Hematopoietic multipotent progenitor cell treated with erythropoietin and hydrocortisone succinate and interleukin-3 and kit ligand, for 6 days (in vitro differentiated cells): Measurements from ENCODE around the gene NAP1L5.
A peak's percentile ranks its signal among the peaks of the same experiment; 100 is the strongest.

Source experiments
- DNase-seq: peaks from one replicate; pipeline ENCODE4 v3.0.0-alpha.2; 2015

The NAP1L5 gene

DNA sequence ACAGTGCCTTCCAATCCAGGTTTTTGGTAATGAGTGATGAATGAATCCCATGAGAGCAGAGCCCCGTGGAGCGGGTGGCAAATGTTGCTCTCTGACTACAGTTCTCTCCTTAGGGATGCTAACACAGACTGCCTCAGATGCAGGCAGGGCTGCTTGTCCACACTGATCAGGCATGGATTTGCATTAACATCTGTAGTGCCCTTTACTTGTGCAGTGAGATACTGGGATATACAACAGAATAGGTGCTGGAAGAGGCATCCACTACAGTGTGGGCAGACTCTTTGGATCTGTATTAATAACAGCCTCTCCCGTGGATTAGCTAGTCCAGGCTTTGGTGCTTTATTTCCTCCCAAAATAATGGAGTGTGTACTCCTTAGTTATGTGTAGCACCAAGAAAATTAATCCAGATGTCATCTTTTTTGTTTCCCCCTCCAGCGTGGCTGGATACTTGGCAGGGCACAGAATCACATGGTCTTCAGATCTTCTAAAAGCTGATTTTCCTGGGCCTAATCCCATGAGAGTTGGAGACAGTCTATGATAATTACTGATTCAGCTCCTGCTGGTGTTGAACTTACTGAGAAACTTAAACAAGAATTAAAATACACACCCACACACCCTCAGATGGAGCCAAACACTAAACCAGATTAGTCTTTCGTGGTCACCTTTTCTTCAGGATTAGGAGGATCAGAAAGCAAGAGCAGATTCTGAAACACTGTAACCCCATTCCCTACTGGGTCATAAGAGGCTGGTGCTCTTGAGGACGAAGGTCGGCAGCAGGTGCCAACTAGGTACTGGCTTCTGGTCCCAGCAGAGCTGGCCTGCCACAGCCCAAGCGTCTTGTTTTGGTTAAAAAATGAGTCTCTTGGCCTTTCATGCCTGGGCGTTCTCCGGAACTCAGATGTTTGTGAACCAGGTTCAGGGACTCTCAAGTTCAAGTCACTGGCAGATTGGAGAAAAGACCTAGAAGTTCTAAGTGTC lies 23.1 kb upstream of the NAP1L5 start:
- no peak for DNase-seq

- no peak for DNase-seq
Measured at GRCh38 chr4:88719381-88719780, 21.8 kb upstream of the NAP1L5 start.

DNA sequence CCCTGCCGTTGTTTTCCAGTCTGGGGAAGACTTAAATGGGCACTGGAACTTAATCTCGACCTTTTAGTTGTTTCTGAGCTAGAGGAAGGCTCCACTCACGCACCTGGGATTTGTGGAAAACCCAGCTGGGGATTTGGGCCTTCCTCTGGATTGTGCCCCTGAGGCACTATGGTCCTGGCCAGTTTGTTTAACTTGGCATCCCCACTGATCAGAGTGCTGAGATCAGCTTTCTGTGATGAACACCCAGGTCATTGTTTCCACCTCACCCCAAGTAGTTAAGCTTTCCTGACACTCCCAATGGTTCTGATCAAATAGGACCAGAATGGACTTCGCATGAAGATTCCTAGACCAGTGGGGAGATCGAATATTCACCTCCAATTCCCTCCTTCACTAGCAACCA lies 20.5 kb upstream of the NAP1L5 start:
- DNase-seq: no peak

DNA sequence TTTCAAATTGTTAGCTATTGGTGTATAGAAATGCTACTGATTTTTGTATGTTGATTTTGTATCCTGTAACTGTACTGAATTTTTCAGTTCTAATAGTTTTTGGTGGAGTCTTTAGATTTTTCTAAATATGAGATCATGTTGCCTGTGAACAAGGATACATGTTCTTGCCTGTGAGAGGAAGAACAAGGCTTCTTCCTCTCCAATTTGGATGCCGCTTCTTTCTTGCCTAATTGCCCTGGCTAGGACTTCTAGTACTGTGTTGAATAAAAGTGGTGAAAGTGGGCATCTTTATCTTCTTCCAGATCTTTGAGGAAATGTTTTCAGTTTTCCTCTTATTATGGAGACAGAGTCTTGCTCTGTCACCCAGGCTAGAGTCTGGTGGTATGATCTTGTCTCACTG lies 16.2 kb upstream of the NAP1L5 start:
- DNase-seq: no peak

DNA sequence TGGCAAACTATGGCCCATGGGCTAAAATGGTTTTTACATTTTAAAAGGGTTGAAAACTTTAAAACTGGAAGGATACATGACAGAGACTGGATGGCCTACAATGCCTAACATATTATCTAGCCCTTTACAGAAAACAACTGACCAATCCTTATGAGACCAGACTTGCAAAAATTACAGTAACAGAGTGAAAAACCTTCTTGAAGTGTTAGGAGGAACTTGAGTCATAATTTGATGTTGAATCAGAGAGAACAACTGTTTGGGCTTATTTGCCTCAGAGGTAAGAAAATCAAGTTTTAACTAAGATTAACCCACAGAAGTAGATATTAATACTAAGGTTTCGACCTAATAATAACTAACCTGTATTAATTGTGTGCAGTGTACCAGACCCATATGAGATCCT lies 12.4 kb upstream of the NAP1L5 start:
- DNase-seq: no peak

GRCh38 chr4:88706574-88706973 lies 8.9 kb upstream of the NAP1L5 start:
- peak; percentile 26 for DNase-seq

DNA sequence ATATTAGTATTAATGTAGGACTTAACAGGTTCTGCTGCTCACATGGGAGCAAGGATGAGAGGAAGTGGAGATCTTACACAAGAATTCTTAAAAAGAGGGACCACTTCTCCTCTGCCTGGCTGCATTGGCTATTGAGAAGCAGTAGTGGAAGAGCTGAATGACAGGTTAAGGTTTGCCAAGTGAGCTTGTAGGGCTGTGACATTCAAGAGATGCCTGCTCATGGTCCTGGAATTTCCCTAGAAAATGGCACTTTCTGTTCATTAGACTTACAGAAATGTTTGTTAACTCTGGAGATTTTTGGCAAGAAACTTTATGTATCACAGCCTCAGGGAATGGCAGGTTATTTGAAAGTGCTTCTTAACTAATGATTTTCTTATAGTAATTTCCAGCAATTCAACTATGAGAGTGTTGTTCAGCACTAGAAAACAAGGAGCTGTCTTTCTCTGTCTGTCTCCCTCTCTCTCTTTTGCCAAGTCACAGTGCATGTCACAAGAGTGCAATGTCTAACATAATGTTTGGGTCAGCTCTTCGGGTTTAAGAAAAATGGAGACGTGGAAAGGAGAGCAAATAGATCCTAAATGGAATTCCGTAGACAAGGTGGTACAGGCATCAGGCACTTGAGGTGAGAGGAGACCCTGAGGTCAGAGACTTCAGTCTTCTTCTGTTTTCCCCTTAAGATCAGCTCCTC lies 8.3 kb upstream of the NAP1L5 start:
- no peak for DNase-seq

GRCh38 chr4:88705223-88705622 lies 7.6 kb upstream of the NAP1L5 start:
- no peak for DNase-seq

DNA sequence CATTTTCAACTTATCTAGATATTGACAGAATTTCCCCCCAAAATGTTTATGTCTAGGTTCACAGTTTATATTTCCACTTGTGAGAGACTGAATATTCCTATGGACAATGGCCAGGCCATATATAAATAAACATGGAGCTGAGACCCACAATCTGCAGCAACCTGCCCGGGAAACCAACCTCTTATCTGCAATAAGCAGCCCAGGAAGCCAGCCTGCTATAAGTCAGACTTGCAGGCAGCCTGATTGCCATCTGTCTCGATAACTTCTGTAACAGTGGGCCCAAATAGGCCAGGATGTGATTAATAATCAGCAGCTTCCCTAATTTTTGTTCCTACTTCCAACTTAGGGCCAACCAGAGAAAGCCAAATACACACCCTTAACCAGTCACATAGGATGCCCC lies 5.2 kb upstream of the NAP1L5 start:
- DNase-seq: peak; percentile 76

DNA sequence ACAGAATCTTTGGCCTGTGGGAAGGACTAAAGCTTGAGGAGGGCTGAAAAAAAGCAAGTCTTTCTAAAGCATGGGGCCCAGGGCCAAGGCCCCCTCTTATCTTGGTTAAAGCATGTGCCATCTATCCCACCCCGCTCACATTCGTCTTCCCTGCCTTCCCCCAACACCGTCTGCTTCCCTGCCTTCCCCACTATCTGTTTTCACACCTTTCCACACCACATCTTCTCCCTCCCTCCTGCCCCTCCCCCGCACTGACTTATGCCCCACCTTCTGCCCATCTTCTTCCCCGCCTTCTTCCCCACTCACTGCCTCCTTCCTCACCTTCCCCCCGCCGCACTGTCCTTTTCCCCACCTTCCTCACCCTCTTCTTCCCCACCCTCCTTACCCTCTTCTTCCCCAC lies 890 bp upstream of the NAP1L5 start:
- peak; percentile 54 for DNase-seq

GRCh38 chr4:88697141-88697540 lies 488 bp downstream of the NAP1L5 start:
- DNase-seq: peak; percentile 21

DNA sequence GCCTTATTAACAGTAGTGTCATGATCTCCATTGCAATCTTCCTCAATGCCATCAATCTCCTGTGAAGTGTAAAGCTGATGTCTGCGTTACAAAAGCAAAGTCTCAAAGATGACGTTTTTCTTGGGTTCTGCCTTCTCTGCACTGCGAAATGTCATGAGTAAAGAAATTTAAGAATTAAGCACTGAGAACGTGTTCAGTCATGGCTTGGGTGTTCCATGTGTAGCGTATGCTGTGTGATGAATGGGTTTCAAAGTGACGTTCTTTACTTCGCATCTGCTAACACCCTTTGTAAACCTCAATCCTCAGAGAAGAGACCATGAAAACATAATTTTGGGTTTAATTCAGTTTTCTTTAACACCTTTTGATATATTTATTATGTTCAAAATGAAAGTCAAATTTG lies 999 bp downstream of the NAP1L5 start:
- DNase-seq: no peak

DNA sequence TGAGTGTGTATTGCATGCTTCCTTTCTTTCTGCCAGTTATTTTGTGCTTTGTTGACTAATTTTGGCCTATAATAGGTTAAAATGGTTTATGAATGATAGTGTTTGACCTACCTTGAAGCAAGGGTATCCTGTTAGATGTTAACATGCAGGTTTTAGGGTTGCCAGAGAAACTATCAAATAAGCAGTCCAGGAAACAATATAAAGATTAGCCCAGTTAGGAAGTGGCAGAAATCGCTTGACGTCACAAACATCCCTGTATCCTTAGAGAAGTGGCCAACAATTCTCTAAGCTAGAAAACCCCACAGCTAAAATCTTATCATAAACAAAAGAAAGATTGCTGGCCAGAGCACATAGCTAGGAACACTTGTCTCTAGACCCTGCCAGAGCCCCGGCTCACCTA lies 3.8 kb downstream of the NAP1L5 start:
- no peak for DNase-seq

DNA sequence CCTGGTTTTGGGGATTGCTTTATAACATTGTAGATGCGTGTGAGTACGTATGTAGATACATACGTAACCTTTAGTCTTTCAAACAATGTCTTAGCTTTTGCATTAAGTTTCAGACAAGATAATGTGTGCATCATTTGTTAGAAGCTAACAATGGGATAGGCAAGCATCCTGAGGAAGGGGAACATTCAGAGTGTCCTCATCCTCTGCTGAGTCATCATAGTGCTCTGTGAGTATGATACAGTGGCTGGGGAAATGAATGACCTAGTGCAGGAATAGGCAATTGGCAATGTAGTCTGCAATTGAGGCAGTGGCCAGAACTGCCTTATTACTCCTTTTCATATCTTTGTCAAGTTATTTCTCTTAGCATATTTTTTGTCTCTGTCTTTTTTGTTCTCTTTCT lies 7.3 kb downstream of the NAP1L5 start:
- peak; percentile 32 for DNase-seq

GRCh38 chr4:88681209-88681608 lies 16.4 kb downstream of the NAP1L5 start:
- no peak for DNase-seq

DNA sequence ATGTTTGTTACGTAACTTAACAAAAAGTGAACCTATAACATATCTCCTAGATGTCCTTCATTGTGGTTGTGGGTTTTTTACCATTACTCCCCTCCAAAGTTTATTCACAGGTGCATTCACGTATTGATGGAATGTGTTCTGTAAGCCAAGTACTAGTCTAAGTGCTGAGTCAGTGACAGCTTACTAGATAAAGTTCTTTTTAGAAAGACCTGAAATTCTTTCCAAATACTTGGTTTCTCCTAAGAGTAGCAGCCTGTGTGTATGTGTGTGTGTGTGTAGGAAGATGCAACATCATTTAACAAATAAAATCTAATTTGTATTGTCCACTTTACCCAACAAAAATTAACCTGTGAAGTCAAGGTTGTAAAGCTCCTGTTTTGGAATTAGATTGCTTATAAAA lies 22.1 kb downstream of the NAP1L5 start:
- DNase-seq: no peak

- DNase-seq: no peak
Measured at GRCh38 chr4:88674979-88675378, 22.6 kb downstream of the NAP1L5 start.

DNA sequence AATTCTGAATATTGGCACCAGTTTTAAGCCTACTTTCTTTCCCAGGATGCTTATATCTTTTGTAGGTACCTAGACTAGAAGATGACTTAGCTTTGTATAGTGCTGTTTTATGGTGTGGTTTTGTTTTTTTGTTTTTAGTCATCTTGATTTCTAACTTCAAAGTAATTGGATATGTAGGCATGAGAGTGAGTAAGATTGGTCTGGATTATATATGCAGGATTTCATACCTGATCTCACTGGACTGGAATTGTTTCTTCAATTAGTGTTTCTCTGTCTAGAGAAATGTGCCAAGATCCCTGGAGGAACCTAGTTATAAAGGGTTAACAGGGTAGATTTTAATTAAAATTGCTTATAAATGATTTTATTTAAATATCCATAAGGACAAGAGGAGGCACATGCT lies 23.1 kb downstream of the NAP1L5 start:
- no peak for DNase-seq

DNA sequence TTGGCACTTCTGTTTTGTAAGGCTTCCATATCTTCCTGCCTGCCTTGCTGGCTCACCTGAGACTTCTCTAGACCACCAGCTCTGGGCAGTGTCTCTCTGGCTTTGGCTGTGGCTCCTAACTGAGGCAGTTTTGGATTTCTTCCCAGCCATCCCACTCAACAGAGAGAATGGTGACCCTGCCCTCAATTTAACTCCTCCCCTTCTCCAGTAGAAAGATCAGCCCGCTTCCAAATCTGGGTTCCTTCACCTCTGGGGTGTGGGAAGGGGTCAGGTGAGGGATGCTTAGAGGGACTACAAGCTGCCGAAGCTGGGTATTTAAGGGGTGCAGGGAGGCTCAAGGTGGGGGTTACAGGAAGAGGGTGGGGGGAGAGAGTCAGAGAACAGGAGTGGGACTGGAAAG lies 23.7 kb downstream of the NAP1L5 start:
- DNase-seq: no peak

GRCh38 chr4:88672987-88673386 lies 24.6 kb downstream of the NAP1L5 start:
- DNase-seq: peak; percentile 72

DNA sequence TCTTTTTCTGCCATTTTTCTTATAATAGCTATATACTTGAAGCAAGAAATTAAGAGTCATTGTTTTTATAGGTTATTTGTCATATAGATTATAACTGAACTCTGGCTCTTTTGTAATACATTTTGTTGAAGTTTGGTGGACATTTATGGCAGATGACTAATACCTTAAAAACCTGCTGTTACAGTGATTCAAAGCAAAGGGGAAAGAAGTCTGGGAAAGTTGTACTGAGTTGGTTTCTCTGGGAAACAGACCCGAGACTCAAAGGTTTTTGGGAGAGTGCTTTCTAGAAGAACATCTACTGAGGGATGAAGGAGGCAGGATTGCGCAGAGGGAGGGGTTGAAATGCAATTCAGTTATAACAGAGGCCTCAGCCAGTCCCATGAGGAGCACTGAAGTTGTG lies 35.9 kb downstream of the NAP1L5 start:
- no peak for DNase-seq

GRCh38 chr4:88660446-88661294 lies 37.0 kb downstream of the NAP1L5 start:
- no peak for DNase-seq

GRCh38 chr4:88659890-88660208 lies 37.8 kb downstream of the NAP1L5 start:
- no peak for DNase-seq
